OCI-LY7 (cell line): Measurements from ENCODE around the gene PRODH.

Source experiments
- CTCF ChIP-seq: fragments of 200-600 bp; sonication (generic); conservative IDR thresholded peaks from 2 replicates; pipeline ENCODE4 v1.5.1; 2014; ENCODE audit warnings: mild to moderate bottlenecking, antibody characterized with exemption, low read length, moderate library complexity, mixed read lengths
- EZH2phosphoT487 ChIP-seq: fragments of 200-600 bp; sonication (generic); IDR thresholded peaks from 2 replicates; pipeline ENCODE4 v1.6.1; 2018; ENCODE audit warnings: low read depth, borderline replicate concordance, mild to moderate bottlenecking, mixed run types, antibody characterized with exemption, low read length, moderate library complexity, mixed read lengths

GRCh38 chr22:18925368-18926064 lies 10.6 kb downstream of the PRODH start:
- TF ChIP-seq CTCF (no peak), EZH2phosphoT487 (no peak)
